Lung (tissue), 12 donors: ENCODE results near the gene ACTR5. TPM values are rescaled to one million over a fixed set of nuclear protein-coding genes. Genes with fewer than 3 reads are reported as not detected.
A peak's percentile ranks its signal among the peaks of the same experiment; 100 is the strongest.

ENCODE experiments used
- ATAC-seq: fragments of 200-7000 bp; cut with Tn5 transposase; one replicate; pipeline ENCODE4 v1.9.1; 2020; ENCODE audit warnings: moderate number of reproducible peaks; ENCODE audit not compliant: insufficient read depth, low FRiP score
- DNase-seq, 3 donors: peaks; one replicate each; pipeline ENCODE4 v3.0.0-alpha.2; 2013 to 2017
- H3K27ac ChIP-seq, 2 donors: one replicate each; pipeline ENCODE4 v1.5.1; 2013; ENCODE audit warnings: mild to moderate bottlenecking in 2 of 2, moderate library complexity in 2 of 2, control low read depth in 1 of 2, inconsistent platforms in 1 of 2, low read depth in 1 of 2, low read length in 1 of 2
- H3K27me3 ChIP-seq, 3 donors: one replicate each; pipeline ENCODE4 v1.5.1; 2013; ENCODE audit warnings: low read length in 2 of 3; ENCODE audit not compliant: control insufficient read depth in 3 of 3, insufficient read depth in 3 of 3
- H3K36me3 ChIP-seq, 4 donors: one replicate each; pipeline ENCODE4 v1.5.1; 2013; ENCODE audit warnings: low read length in 4 of 4, mild to moderate bottlenecking in 1 of 4, moderate library complexity in 1 of 4; ENCODE audit not compliant: control insufficient read depth in 4 of 4, insufficient read depth in 4 of 4
- H3K4me1 ChIP-seq, 5 donors: one replicate each; pipeline ENCODE4 v1.5.1; 2013; ENCODE audit warnings: low read length in 5 of 5, mild to moderate bottlenecking in 2 of 5, moderate library complexity in 1 of 5; ENCODE audit not compliant: control insufficient read depth in 5 of 5, insufficient read depth in 5 of 5
- H3K4me3 ChIP-seq: one replicate; pipeline ENCODE4 v1.5.1; 2013; ENCODE audit warnings: mild to moderate bottlenecking, control low read depth, moderate library complexity
- H3K9ac ChIP-seq, 2 donors: one replicate each; pipeline ENCODE4 v1.5.1; 2013; ENCODE audit warnings: low read length in 2 of 2, control low read depth in 1 of 2; ENCODE audit not compliant: insufficient read depth in 1 of 2
- H3K9me3 ChIP-seq, 4 donors: one replicate each; pipeline ENCODE4 v1.5.1; 2013; ENCODE audit warnings: low read length in 3 of 4, mild to moderate bottlenecking in 1 of 4, moderate library complexity in 1 of 4; ENCODE audit not compliant: control insufficient read depth in 4 of 4, insufficient read depth in 3 of 4
- CTCF ChIP-seq: IDR thresholded peaks from 2 replicates; pipeline ENCODE4 v1.5.1; 2012; ENCODE audit warnings: mild to moderate bottlenecking; ENCODE audit errors: control extremely low read depth, extremely low read depth
- WGBS, 2 donors: extraction: QIAGEN DNeasy Blood & Tissue Kit; methylation state at CpG; one replicate each; pipeline ENCODE4 v1.1.7; 2013; 5-methylcytosine and 5-hydroxymethylcytosine counted together
- polyA plus RNA-seq, 2 donors: library from polyadenylated mRNA; stranded (reverse); fragments of 200-250 nt; gene quantifications; one replicate each; pipeline ENCODE4 v1.2.1, GENCODE V29; 2013
- total RNA-seq, 2 donors: library from RNA; depleted of rRNA in 1 of 2; stranded (reverse); fragments of >200 nt in 1 of 2; gene quantifications; one replicate each; pipeline ENCODE4 v1.2.1, GENCODE V29; 2014 to 2021
- donor health status: control.
- donor health status: control.
- donor health status: Bipolar disorder and iron deficiency.
- donor health status: healthy.
- donor health status: DM: yes; HTN: yes; CAD: no.

Gene ACTR5
- total and polyA plus RNA-seq, 4 donors: 5.3 to 9.5 (median 6.4) TPM

DNA sequence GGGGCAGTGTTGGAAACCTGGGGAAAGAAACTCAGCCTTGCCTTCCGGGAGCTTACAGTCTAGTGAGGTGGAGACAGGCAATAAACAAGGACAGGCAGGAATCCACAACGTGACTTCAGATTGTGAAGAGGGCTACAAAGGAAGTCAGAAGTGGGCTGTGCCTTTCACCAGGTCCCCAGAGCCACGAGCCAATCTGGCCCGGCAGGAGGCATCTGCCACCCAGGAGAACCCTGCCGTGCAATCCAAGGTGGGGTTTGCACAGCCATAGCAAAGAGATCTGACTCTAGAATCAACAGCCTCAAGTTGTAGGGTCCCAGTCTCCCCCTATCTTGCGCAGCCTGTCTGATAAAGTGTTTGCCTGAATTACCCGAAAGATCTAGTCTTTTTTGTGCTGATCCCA lies 18.5 kb upstream of the ACTR5 start:
- DNase-seq (no peak), ATAC-seq (no peak)
- H3K27me3 ChIP-seq: peaks cover 19 to 96% (median 79%) of the 10 kb centered on the region in 3 donors
- H3K4me3 ChIP-seq: no peak overlapping the region
- no peaks in the 10 kb centered on the region for H3K36me3 ChIP-seq
- H3K9ac ChIP-seq: no peak overlapping the region
- peaks cover 0 to 18% (median 3%) of the 10 kb centered on the region in 5 donors for H3K4me1 ChIP-seq
- H3K27ac ChIP-seq: no peak overlapping the region
- 8% methylated on average over 7 of the region's 7 CpGs for WGBS, 2 donors
- no peak for TF ChIP-seq CTCF
- H3K9me3 ChIP-seq: peaks cover 0 to 13% (median 0%) of the 10 kb centered on the region in 4 donors

- peaks cover 0 to 13% (median 0%) of the 10 kb centered on the region in 4 donors for H3K9me3 ChIP-seq
- no peak overlapping the region for H3K9ac ChIP-seq
- peaks cover 14 to 90% (median 78%) of the 10 kb centered on the region in 3 donors for H3K27me3 ChIP-seq
- no peak overlapping the region for H3K4me3 ChIP-seq
- no peaks in the 10 kb centered on the region for H3K36me3 ChIP-seq
- H3K4me1 ChIP-seq: peaks cover 0 to 13% (median 3%) of the 10 kb centered on the region in 5 donors
- TF ChIP-seq CTCF: no peak
- no peak for DNase-seq
- no peak overlapping the region for H3K27ac ChIP-seq
- 6 to 7% methylated on average over 41 of the region's 41 CpGs for WGBS, 2 donors
- ATAC-seq: no peak
Measured at GRCh38 chr20:38730167-38730988, 17.9 kb upstream of the ACTR5 start.

DNA sequence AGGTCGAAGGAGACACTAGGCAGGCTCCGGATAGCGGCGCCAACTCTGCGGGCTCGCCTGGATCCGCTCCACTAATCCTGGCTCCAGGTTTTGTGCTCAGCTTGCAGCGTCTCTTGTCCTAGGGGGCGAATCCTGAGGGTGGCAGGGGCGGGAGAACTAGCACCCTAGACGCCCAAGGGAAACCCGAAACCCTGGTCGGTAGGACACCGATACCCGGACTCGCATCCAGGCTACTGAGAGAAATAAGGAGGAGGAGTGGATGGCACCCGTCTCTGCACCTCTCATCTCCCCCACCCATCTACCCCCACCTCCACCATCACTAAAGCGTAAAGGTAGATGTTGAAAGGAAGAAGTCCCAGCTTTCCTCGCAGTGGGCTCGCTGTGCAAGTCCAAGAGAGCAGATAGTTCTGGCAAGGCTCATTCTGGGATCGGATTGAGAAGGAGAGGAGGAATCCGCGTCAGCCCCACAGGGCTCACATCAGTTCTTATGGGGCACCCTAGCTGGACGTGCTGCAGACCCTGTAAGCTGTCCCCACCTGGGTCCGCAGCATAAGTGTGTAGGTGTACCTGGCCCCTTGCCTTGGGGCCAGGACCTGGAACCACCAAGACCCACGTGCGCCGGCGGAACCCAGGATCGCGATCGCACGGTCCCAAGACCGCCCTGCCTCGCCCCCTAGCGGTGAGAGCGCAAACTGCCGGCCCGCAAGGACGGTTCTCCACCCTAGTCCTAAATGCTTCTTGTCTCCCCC lies 17.1 kb upstream of the ACTR5 start:
- peaks cover 0 to 13% (median 3%) of the 10 kb centered on the region in 5 donors for H3K4me1 ChIP-seq
- peak; percentile 69 for TF ChIP-seq CTCF
- peaks cover 8 to 89% (median 76%) of the 10 kb centered on the region in 3 donors for H3K27me3 ChIP-seq
- H3K36me3 ChIP-seq: no peaks in the 10 kb centered on the region
- H3K9me3 ChIP-seq: peaks cover 0 to 13% (median 0%) of the 10 kb centered on the region in 4 donors
- DNase-seq (peak; percentile 53 to 65 (median 60)), ATAC-seq (peak; percentile 69)
- WGBS, 2 donors: 1% methylated on average over 40 of the region's 40 CpGs
- H3K9ac ChIP-seq: no peak overlapping the region
- H3K4me3 ChIP-seq: no peak overlapping the region
- no peak overlapping the region for H3K27ac ChIP-seq
